ENCODE results near the gene ARSG.
"Not testable (repeated sequence)": the region's sequence is repeated elsewhere in the genome, so short reads cannot be mapped to it uniquely, and the experiment has no call there.

The ARSG gene

GRCh38 chr17:68398691-68399637 is 107.7 kb downstream of the ARSG start:
- no peak for DNase-seq (ENCODE audit: low read depth)

- no peak for DNase-seq (ENCODE audit: low read depth)
Measured at GRCh38 chr17:68399638-68400403, 108.5 kb downstream of the ARSG start.

GRCh38 chr17:68400404-68400735 is 109.1 kb downstream of the ARSG start:
- DNase-seq (ENCODE audit: low read depth): no peak

GRCh38 chr17:68401288-68401687 is 110.0 kb downstream of the ARSG start:
- no peak for DNase-seq (ENCODE audit: low read depth)

- DNase-seq (ENCODE audit: low read depth): no peak
Measured at GRCh38 chr17:68403122-68403521, 111.8 kb downstream of the ARSG start.

- DNase-seq (ENCODE audit: low read depth): not testable (repeated sequence)
Measured at GRCh38 chr17:68403837-68404236, 112.5 kb downstream of the ARSG start.

- not testable (repeated sequence) for DNase-seq (ENCODE audit: low read depth)
Measured at GRCh38 chr17:68407656-68408055, 116.4 kb downstream of the ARSG start.

- peak; percentile 37 for DNase-seq (ENCODE audit: low read depth)
Measured at GRCh38 chr17:68413597-68414560, 122.6 kb downstream of the ARSG start.

- not testable (repeated sequence) for DNase-seq (ENCODE audit: low read depth)
Measured at GRCh38 chr17:68414901-68415300, 123.6 kb downstream of the ARSG start.

GRCh38 chr17:68417317-68417716 is 126.0 kb downstream of the ARSG start:
- DNase-seq (ENCODE audit: low read depth): no peak

- no peak for DNase-seq (ENCODE audit: low read depth)
Measured at GRCh38 chr17:68418876-68419275, 127.6 kb downstream of the ARSG start.

GRCh38 chr17:68420065-68420464 is 128.8 kb downstream of the ARSG start:
- no peak for DNase-seq (ENCODE audit: low read depth)

- no peak for DNase-seq (ENCODE audit: low read depth)
Measured at GRCh38 chr17:68421486-68421885, 130.2 kb downstream of the ARSG start.

GRCh38 chr17:68422821-68423220 is 131.5 kb downstream of the ARSG start:
- no peak for DNase-seq (ENCODE audit: low read depth)

- no peak for DNase-seq (ENCODE audit: low read depth)
Measured at GRCh38 chr17:68423251-68423650, 132.0 kb downstream of the ARSG start.

GRCh38 chr17:68424203-68424602 is 132.9 kb downstream of the ARSG start:
- no peak for DNase-seq (ENCODE audit: low read depth)

GRCh38 chr17:68424861-68425260 is 133.6 kb downstream of the ARSG start:
- no peak for DNase-seq (ENCODE audit: low read depth)

GRCh38 chr17:68425979-68426378 is 134.7 kb downstream of the ARSG start:
- DNase-seq (ENCODE audit: low read depth): no peak

- DNase-seq (ENCODE audit: low read depth): no peak
Measured at GRCh38 chr17:68427575-68427974, 136.3 kb downstream of the ARSG start.

- no peak for DNase-seq (ENCODE audit: low read depth)
Measured at GRCh38 chr17:68428498-68429172, 137.3 kb downstream of the ARSG start.

- no peak for DNase-seq (ENCODE audit: low read depth)
Measured at GRCh38 chr17:68429881-68430280, 138.6 kb downstream of the ARSG start.
